ENCODE data around the gene NHS.

NHS gene

GRCh38 chrX:17595456-17596035, 220.5 kb downstream of the NHS start:
- no peak for DNase-seq

- no peak for DNase-seq
Observed at GRCh38 chrX:17596061-17596460, 221.1 kb downstream of the NHS start.

- DNase-seq: no peak
Observed at GRCh38 chrX:17596546-17597205, 221.7 kb downstream of the NHS start.

- DNase-seq: no peak
Observed at GRCh38 chrX:17597327-17597726, 222.3 kb downstream of the NHS start.

- DNase-seq: no peak
Observed at GRCh38 chrX:17597836-17598439, 222.9 kb downstream of the NHS start.

- no peak for DNase-seq
Observed at GRCh38 chrX:17601441-17602200, 226.6 kb downstream of the NHS start.

- no peak for DNase-seq
Observed at GRCh38 chrX:17602245-17602644, 227.2 kb downstream of the NHS start.

- no peak for DNase-seq
Observed at GRCh38 chrX:17603196-17603595, 228.2 kb downstream of the NHS start.

- no peak for DNase-seq
Observed at GRCh38 chrX:17605676-17606075, 230.7 kb downstream of the NHS start.

GRCh38 chrX:17606231-17606630, 231.2 kb downstream of the NHS start:
- DNase-seq: no peak

- no peak for DNase-seq
Observed at GRCh38 chrX:17608888-17609287, 233.9 kb downstream of the NHS start.

GRCh38 chrX:17610788-17611187, 235.8 kb downstream of the NHS start:
- no peak for DNase-seq

GRCh38 chrX:17613979-17614588, 239.1 kb downstream of the NHS start:
- no peak for DNase-seq

- no peak for DNase-seq
Observed at GRCh38 chrX:17616936-17617335, 241.9 kb downstream of the NHS start.

GRCh38 chrX:17617806-17618205, 242.8 kb downstream of the NHS start:
- no peak for DNase-seq

GRCh38 chrX:17621566-17622270, 246.7 kb downstream of the NHS start:
- no peak for DNase-seq

- DNase-seq: no peak
Observed at GRCh38 chrX:17622331-17622730, 247.3 kb downstream of the NHS start.

GRCh38 chrX:17623750-17624149, 248.8 kb downstream of the NHS start:
- no peak for DNase-seq

GRCh38 chrX:17627026-17627425, 252.0 kb downstream of the NHS start:
- DNase-seq: no peak

- no peak for DNase-seq
Observed at GRCh38 chrX:17628976-17629375, 254.0 kb downstream of the NHS start.

- no peak for DNase-seq
Observed at GRCh38 chrX:17629519-17629918, 254.5 kb downstream of the NHS start.

- DNase-seq: no peak
Observed at GRCh38 chrX:17631647-17632046, 256.6 kb downstream of the NHS start.

GRCh38 chrX:17632942-17633341, 257.9 kb downstream of the NHS start:
- DNase-seq: no peak

Data from activated CD4-positive, alpha-beta T cell treated with anti-CD3 and anti-CD28 coated beads for 48 hours (primary cell).